ENCODE data around the gene DOK7. TPM values are rescaled to one million over a fixed set of nuclear protein-coding genes. Genes with fewer than 3 reads are reported as not detected.

DOK7 gene
- total and polyA plus RNA-seq, 8 donors = 0.37 to 8.1 (median 4.3) TPM; not detected in 1

DNA sequence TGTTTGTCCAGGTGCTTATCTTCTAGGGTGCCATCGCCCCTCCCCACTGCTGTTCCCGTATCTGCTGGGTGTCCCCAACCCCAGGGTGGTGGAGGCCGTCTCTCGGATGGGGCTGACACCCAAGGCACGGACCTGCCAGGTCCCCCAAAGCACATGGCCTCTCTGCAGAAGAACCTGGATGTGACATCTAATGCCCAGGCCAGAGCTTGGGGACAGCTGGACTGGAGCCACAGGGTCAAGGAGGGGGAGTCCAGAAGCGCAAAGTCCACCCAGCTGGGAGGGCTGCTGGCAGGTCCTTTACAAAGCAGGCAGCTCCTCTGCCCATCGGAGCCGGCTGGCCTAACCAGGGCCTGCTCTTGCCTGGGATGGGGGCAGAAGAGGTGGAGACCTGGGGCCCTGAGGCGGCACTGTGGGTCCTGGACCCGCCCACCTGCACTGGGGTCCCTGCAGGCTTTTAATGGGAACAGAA is 751 bp upstream of the DOK7 start:
- Histone ChIP-seq H3K36me3 (no peaks in the 10 kb centered on the region), H3K4me3 (no peak overlapping the region), H3K27ac (peak overlapping the region; percentile 71 to 82 (median 73)), H3K27me3 (peaks cover 0 to 42% (median 11%) of the 10 kb centered on the region in 3 donors), H3K4me1 (peaks cover 8 to 40% (median 36%) of the 10 kb centered on the region in 4 donors), H3K9me3 (no peaks in the 10 kb centered on the region)
- DNase-seq = no peak
- TF ChIP-seq POLR2A (IDR thresholded peaks at IDR 0.05) = no peak
- TF ChIP-seq, protein P1, sequence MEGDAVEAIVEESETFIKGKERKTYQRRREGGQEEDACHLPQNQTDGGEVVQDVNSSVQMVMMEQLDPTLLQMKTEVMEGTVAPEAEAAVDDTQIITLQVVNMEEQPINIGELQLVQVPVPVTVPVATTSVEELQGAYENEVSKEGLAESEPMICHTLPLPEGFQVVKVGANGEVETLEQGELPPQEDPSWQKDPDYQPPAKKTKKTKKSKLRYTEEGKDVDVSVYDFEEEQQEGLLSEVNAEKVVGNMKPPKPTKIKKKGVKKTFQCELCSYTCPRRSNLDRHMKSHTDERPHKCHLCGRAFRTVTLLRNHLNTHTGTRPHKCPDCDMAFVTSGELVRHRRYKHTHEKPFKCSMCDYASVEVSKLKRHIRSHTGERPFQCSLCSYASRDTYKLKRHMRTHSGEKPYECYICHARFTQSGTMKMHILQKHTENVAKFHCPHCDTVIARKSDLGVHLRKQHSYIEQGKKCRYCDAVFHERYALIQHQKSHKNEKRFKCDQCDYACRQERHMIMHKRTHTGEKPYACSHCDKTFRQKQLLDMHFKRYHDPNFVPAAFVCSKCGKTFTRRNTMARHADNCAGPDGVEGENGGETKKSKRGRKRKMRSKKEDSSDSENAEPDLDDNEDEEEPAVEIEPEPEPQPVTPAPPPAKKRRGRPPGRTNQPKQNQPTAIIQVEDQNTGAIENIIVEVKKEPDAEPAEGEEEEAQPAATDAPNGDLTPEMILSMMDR (IDR thresholded peaks at IDR 0.05) = no peak
- no peak for TF ChIP-seq EP300 (IDR thresholded peaks at IDR 0.05)
- TF ChIP-seq POLR2AphosphoS5 (IDR thresholded peaks at IDR 0.05) = no peak
- intact Hi-C loops (cut with DNase I; ENCODE audit: low total_unique reads) = no loop called here
- 48 to 77% (median 66%) methylated on average over 5 to 10 of the region's 10 CpGs for WGBS, 5 donors

DNA sequence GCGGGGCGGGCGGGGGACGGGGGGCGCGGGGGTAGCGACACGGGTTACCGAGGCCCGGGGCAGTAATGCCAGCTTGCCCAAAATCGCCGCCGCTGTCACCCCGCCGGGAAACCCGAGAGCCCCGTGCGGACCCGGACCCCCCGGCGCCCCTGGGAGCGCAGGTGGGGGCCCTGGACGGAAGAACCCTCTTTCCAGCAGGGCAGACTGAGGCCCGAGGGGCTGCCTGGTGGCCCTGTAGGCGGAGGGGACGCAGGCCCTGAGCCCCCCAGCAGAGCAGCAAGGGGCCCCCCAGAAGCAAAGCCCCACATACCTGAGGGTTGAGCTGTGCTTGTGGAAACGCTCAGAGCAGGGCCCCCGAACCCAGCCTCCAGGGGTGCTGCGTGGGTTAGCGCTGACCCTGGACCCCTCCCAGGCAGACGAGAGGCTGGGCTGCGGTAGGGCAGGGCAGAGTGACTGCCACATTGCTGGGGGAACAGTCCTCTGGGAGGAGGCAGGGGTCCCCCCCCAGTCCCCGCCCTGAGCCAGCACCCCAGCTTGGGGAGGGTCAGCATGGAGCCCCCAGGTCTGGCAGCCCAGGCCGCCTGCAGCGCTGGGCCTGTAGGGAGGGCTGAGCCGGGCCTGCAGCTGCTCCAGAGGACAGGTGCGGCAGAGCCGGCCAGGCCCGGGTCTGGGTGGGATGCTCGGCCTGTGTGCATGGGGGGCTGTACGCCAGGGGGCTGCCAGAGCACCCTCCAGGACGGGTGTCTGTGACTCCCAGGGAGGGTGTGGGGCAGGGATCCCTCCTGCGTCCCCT is 646 bp downstream of the DOK7 start:
- WGBS, 5 donors = 28 to 46% (median 37%) methylated on average over 23 to 42 of the region's 43 CpGs
- no peaks in the 10 kb centered on the region for H3K9me3 ChIP-seq
- intact Hi-C loops (cut with DNase I; ENCODE audit: low total_unique reads) = no loop called here
- peaks cover 0 to 42% (median 11%) of the 10 kb centered on the region in 3 donors for H3K27me3 ChIP-seq
- H3K36me3 ChIP-seq = no peaks in the 10 kb centered on the region
- H3K4me1 ChIP-seq = peaks cover 8 to 40% (median 36%) of the 10 kb centered on the region in 4 donors
- peak overlapping the region in 3 of 5 donors; percentile 71 to 76 (median 73) for H3K27ac ChIP-seq
- no peak for TF ChIP-seq POLR2A (IDR thresholded peaks at IDR 0.05)
- no peak for TF ChIP-seq POLR2AphosphoS5 (IDR thresholded peaks at IDR 0.05)
- TF ChIP-seq, protein P1 (IDR thresholded peaks at IDR 0.05) = no peak
- no peak for TF ChIP-seq EP300 (IDR thresholded peaks at IDR 0.05)
- no peak for DNase-seq
- H3K4me3 ChIP-seq = peak overlapping the region; percentile 58 to 63 (median 62)

DNA sequence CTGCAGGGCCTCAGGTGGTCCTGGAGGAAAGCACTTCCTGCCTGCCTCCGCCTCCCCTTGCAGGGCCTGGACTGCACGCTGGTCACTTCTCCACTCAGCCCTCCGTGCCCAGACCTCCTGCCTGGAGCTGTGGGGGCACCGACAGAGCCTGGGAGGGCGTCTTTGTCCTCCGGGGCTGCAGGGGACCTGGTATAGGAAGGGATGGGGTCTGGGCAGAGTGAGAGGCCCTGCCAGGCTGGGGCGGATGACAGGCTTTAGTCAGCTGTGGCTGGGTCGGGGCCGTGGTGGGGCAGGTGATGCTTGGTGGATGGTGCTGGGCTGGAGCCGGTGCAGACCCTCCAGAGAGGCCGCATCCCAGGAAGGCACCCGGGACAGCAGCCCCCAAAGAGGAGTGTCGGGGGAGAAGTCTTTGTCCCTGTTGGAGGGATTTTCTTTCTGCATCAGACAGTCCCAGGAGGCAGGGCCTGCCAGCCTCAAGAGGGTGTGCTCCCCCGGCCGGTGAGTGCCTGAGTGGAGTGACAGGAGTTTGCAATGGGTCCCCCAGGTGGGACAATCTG is 1.3 kb downstream of the DOK7 start:
- Histone ChIP-seq H3K27me3 (peaks cover 0 to 42% (median 11%) of the 10 kb centered on the region in 3 donors), H3K4me1 (peaks cover 12 to 45% (median 41%) of the 10 kb centered on the region in 4 donors), H3K4me3 (peak overlapping the region in 3 of 4 donors; percentile 62 to 63 (median 62)), H3K9me3 (no peaks in the 10 kb centered on the region), H3K36me3 (no peaks in the 10 kb centered on the region), H3K27ac (no peak overlapping the region)
- TF ChIP-seq EP300 (IDR thresholded peaks at IDR 0.05) = no peak
- no peak for TF ChIP-seq POLR2A (IDR thresholded peaks at IDR 0.05)
- TF ChIP-seq, protein P1 (IDR thresholded peaks at IDR 0.05) = no peak
- no peak for TF ChIP-seq POLR2AphosphoS5 (IDR thresholded peaks at IDR 0.05)
- no peak for DNase-seq
- 82 to 88% (median 85%) methylated on average over 15 of the region's 15 CpGs for WGBS, 5 donors
- intact Hi-C loops (cut with DNase I; ENCODE audit: low total_unique reads) = no loop called here

DNA sequence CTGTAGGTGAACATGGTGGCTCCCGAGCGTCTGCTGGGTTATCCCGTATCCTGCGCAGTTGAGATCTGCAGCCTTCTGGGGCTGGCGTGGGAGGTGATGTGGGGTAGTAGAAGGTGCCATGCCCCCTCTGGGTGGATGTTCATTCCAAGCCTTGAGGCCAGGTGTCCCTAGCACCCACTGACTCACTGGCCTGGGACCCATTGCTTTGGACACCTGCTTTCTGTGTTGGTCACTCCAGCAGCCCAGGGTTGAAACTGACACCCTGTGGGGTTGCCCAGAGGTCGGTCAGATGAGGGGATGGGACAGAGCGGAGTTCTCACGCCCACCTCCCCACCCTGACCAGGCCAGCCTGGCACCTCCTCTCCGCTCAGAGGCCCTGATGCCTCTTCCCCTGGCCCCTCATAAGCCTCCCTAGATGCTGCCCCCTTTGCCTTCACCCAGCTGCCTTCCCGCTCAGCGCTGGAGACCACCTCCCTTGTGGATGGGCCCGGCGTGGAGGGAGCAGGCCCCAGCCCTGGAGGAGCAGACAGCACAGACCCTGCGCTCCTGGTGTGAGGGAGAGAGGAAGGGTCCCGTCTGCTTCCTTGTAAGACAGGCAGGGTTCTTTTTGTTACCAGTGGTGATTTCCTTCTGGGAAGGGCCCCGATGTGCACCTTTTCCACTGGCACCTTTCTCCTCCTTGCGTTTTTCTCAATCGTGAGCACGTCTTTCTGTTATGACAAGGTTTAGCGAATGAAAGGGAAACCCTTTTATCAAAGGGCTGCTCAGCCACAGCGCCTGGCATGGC is 2.0 kb downstream of the DOK7 start:
- Histone ChIP-seq H3K4me1 (peaks cover 12 to 52% (median 47%) of the 10 kb centered on the region in 4 donors), H3K27ac (no peak overlapping the region), H3K4me3 (no peak overlapping the region), H3K27me3 (peaks cover 0 to 42% (median 11%) of the 10 kb centered on the region in 3 donors), H3K36me3 (no peaks in the 10 kb centered on the region), H3K9me3 (no peaks in the 10 kb centered on the region)
- DNase-seq = no peak
- intact Hi-C loops (cut with DNase I; ENCODE audit: low total_unique reads) = no loop called here
- TF ChIP-seq POLR2AphosphoS5 (IDR thresholded peaks at IDR 0.05) (no peak), EP300 (IDR thresholded peaks at IDR 0.05) (no peak)
- TF ChIP-seq, protein P1 (IDR thresholded peaks at IDR 0.05) = no peak
- WGBS, 5 donors = 84 to 91% (median 87%) methylated on average over 21 of the region's 21 CpGs
